Measurements from ENCODE around the gene HIVEP3. TPM values are rescaled to one million over a fixed set of nuclear protein-coding genes. Genes with fewer than 3 reads are reported as not detected.

HIVEP3 gene
- total RNA-seq, 3 donors from 2014 or later: 4.9 to 6.5 (median 6.1) TPM

DNA sequence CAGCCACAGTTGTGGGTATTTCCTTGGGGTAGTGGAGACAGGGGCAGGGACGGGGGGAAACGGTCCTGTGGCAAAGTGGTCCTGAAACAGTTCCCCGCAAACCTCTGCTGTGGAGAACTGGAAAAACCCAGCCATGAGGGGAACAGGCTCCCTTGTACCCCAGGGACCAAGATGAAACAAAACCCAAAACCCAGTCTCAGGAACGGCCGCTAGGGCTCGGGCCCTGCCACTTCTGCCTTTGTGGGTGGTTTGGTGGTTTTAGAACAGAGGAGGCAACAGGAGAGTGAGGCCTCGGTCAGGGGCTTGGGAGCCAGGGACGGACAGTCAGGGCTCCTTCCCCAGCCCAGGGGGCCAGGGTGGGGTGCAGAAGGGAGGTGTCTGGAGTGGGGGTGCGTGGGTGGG, 409.5 kb downstream of the HIVEP3 start:
- Histone ChIP-seq H3K9me3 (no peaks in the 10 kb centered on the region), H3K36me3 (ENCODE audit: low read depth) (no peaks in the 10 kb centered on the region), H3K4me1 (ENCODE audit: low read depth) (peaks cover 3% of the 10 kb centered on the region), H3K4me3 (no peak overlapping the region)
- TF ChIP-seq, protein P1, sequence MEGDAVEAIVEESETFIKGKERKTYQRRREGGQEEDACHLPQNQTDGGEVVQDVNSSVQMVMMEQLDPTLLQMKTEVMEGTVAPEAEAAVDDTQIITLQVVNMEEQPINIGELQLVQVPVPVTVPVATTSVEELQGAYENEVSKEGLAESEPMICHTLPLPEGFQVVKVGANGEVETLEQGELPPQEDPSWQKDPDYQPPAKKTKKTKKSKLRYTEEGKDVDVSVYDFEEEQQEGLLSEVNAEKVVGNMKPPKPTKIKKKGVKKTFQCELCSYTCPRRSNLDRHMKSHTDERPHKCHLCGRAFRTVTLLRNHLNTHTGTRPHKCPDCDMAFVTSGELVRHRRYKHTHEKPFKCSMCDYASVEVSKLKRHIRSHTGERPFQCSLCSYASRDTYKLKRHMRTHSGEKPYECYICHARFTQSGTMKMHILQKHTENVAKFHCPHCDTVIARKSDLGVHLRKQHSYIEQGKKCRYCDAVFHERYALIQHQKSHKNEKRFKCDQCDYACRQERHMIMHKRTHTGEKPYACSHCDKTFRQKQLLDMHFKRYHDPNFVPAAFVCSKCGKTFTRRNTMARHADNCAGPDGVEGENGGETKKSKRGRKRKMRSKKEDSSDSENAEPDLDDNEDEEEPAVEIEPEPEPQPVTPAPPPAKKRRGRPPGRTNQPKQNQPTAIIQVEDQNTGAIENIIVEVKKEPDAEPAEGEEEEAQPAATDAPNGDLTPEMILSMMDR (IDR thresholded peaks at IDR 0.05): no peak
- DNase-seq: no peak
- no peak for ATAC-seq
- intact Hi-C loops (cut with DNase I, micrococcal nuclease): no loop called here

DNA sequence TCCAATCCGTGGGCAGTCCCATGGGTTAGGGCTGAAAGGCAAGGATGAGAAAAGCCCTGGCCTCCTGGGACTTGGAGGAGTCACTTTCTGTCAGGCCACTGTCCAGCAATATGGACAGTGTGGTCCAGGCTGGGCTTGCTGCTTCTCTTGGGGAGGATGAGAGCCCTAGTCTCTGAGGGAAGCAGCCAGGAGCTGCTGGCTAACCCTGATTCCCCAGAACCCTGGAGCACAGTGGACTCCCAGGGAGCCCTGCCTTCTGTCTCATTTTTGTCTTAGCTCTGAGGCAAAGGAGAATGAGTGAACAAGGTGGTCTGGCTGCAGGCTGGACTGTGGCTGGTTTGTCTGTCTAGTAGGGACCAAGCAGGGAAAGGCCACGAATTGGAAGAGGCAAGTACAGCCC, 410.4 kb downstream of the HIVEP3 start:
- Histone ChIP-seq H3K4me1 (ENCODE audit: low read depth) (no peaks in the 10 kb centered on the region), H3K9me3 (no peaks in the 10 kb centered on the region), H3K4me3 (no peak overlapping the region), H3K36me3 (ENCODE audit: low read depth) (no peaks in the 10 kb centered on the region)
- intact Hi-C loops (cut with DNase I, micrococcal nuclease): no loop called here
- no peak for DNase-seq
- ATAC-seq: no peak
- TF ChIP-seq, protein P1 (IDR thresholded peaks at IDR 0.05): no peak

DNA sequence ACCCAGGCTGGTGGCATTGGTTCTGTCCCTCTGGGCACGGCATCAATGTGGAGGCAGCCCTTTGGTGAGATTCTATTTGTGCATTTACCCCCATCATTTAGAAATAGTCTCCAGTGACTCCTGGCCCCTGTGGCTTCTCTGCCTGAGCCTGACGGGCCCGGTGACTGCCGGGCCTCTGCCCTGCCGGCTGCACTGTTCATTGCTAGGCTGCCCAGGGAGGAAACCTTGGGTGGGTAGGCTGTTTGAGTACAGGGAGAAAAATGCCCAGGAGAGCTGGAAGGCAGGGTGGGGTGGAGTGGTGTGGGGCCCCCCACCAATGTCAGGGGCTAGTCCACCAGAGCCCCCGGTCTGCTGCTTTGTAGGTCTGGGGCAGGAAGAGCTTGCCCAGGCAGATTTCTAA, 410.9 kb downstream of the HIVEP3 start:
- H3K4me1 ChIP-seq (ENCODE audit: low read depth): no peaks in the 10 kb centered on the region
- H3K4me3 ChIP-seq: no peak overlapping the region
- DNase-seq (no peak), ATAC-seq (no peak)
- intact Hi-C loops (cut with DNase I, micrococcal nuclease): no loop called here
- no peaks in the 10 kb centered on the region for H3K9me3 ChIP-seq
- H3K36me3 ChIP-seq (ENCODE audit: low read depth): no peaks in the 10 kb centered on the region
- TF ChIP-seq, protein P1 (IDR thresholded peaks at IDR 0.05): no peak

DNA sequence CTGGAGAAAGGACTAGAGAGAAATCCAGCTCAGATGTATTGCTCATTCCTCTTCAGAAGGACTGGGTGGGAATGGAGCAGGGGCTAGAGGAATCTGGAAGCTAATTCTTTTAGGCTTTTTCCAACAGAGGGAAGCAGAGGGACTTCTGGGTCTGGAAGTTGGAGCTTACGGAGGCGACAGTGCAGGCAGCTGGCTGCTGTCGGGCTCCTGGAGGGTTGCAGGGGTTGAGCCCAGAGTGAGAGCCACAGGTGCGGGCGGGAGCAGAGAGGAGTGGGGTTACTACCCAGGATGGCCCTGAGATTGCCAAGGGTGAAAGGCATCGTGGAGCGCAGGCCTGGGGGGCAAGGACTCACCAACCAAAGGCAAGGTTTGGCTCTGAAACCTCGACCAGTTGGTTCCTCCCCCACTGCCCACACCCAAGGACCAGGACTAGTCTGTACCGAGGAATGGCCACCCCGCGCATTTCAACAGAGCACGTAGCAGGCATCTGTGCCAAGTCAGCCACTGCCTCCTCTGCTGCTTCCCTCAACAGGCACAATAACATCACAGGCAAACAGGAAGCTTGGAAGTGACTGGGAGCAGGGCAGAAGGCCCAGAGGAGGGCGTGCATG, 411.5 kb downstream of the HIVEP3 start:
- Histone ChIP-seq H3K4me1 (ENCODE audit: low read depth) (peaks cover under 1% of the 10 kb centered on the region), H3K36me3 (ENCODE audit: low read depth) (no peaks in the 10 kb centered on the region), H3K4me3 (no peak overlapping the region), H3K9me3 (no peaks in the 10 kb centered on the region)
- TF ChIP-seq, protein P1 (IDR thresholded peaks at IDR 0.05): no peak
- intact Hi-C loops (cut with DNase I, micrococcal nuclease): no loop called here
- DNase-seq (no peak), ATAC-seq (no peak)

DNA sequence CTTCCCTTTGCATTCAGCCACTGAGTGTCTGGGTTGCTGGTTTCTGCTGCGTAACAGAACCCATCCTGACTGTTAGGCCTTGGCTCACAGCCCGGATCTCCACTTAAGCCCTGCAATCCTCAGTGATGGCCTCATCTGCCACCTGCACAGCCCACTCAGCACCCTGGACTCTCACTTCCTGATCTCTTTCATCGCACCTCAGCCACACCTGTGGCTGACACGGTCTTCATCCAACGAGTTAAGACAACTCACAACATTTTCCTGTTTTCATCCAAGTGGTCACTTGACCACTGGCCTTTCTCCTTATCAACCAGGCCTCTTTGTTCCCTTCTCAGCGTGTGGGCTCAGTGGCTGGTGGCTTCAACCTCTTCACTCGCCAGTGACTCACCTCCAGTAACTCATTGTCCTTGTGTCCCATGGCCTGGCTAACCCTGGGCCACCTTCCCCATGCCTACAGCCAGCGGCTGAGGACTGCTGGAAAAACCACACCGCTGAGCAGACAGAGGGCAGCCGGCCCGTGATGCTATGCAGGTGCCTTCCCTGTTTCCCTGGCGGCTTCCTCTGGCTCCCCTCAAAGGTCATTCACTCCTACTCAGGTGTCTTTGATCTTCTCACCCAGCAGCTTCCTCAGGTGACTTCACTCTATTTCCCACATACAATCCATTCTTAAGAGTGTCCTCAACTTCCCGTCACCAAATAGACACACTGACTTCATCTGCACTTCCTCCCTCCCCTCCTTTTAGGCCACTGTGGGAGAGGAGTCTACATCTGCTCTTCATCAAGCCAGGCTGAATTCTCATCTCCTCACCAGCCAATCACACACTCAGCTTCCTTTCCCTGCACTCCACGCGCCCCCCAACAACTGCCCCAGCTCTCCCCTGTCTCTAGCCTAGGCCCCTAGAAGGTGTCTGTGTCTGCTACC, 414.3 kb downstream of the HIVEP3 start:
- H3K9me3 ChIP-seq: no peaks in the 10 kb centered on the region
- no peak overlapping the region for H3K4me3 ChIP-seq
- ATAC-seq: no peak
- DNase-seq: no peak
- intact Hi-C loops (cut with DNase I, micrococcal nuclease): no loop called here
- peaks cover 21% of the 10 kb centered on the region for H3K4me1 ChIP-seq (ENCODE audit: low read depth)
- TF ChIP-seq, protein P1 (IDR thresholded peaks at IDR 0.05): no peak
- H3K36me3 ChIP-seq (ENCODE audit: low read depth): no peaks in the 10 kb centered on the region

All from mucosa of descending colon (tissue), 3 donors.